AG09309 (cell line): Measurements from ENCODE around the gene ZNF716.

Experiments
- DNase-seq: peaks from one replicate; pipeline ENCODE4 v3.0.0-alpha.2; 2010; ENCODE audit warnings: low read depth
- H3K4me3 ChIP-seq: 2 replicates; pipeline ENCODE4 v1.5.1; 2011; ENCODE audit warnings: mild to moderate bottlenecking, low read depth, low read length, moderate library complexity; ENCODE audit not compliant: control insufficient read depth
- TF ChIP-seq, protein P1 (sequence below): IDR thresholded peaks from 2 replicates; pipeline ENCODE4 v1.5.1; 2011; ENCODE audit warnings: mild to moderate bottlenecking, low read depth, low read length, inconsistent platforms; ENCODE audit not compliant: insufficient read depth, control insufficient read depth; ENCODE audit errors: missing control alignments

Gene ZNF716

DNA sequence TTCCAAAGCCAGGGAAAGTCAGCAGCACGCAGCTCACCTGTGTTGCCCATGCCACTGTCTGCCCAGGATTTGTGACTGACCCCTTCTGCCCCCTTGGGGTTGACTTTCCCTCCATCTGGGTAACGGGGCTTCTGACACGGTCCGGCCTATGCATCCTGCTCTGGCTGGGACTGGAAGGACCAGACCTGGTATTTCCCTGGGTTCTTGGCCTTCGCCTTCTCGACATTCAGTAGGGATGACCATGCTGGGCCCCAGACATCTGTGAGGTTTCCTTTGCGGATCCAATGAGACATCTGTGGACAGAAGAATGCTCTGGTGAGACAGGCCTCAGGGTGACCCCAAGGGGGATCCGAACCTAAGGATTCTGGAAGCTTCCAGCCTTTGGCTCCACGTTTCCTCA lies 34.2 kb upstream of the ZNF716 start:
- TF ChIP-seq, protein P1, sequence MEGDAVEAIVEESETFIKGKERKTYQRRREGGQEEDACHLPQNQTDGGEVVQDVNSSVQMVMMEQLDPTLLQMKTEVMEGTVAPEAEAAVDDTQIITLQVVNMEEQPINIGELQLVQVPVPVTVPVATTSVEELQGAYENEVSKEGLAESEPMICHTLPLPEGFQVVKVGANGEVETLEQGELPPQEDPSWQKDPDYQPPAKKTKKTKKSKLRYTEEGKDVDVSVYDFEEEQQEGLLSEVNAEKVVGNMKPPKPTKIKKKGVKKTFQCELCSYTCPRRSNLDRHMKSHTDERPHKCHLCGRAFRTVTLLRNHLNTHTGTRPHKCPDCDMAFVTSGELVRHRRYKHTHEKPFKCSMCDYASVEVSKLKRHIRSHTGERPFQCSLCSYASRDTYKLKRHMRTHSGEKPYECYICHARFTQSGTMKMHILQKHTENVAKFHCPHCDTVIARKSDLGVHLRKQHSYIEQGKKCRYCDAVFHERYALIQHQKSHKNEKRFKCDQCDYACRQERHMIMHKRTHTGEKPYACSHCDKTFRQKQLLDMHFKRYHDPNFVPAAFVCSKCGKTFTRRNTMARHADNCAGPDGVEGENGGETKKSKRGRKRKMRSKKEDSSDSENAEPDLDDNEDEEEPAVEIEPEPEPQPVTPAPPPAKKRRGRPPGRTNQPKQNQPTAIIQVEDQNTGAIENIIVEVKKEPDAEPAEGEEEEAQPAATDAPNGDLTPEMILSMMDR: no peak
- H3K4me3 ChIP-seq: no peak overlapping the region
- DNase-seq: no peak

DNA sequence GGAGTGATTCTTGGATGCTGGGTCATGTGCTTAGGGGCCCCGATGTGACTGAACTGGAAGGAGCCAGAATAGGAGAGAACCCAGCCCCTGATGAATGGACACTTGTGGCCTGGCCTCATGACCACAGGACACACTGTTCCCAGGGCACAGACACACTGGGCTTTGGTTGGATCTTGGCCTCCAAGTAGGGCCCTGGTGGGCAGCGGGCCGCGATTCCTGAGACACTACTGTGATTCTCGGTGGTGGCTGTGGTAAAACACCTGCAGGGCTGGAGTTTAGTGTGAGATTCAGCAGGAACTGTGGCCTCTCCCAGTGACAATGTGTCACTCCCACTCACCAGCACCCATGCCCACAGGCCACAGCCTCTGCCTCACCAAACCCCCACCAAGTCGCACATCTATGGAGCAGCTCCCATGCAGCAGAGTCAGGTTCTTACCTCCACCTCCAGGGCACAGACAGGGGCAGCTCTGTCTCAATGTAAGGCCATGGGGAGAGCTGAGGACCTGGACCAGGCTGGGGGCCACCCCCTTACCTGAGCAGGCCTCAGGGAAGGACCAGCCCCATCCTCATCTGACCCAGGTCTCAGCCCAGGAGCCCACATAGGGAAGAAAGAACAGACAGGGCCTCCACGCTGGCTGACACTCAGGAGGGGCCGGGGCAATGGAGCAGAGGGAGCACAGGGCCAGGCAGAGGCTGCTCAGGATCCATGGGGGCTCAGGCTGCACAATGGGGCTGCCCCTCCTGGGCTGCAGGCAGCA lies 33.2 kb upstream of the ZNF716 start:
- H3K4me3 ChIP-seq: no peak overlapping the region
- TF ChIP-seq, protein P1: no peak
- no peak for DNase-seq

DNA sequence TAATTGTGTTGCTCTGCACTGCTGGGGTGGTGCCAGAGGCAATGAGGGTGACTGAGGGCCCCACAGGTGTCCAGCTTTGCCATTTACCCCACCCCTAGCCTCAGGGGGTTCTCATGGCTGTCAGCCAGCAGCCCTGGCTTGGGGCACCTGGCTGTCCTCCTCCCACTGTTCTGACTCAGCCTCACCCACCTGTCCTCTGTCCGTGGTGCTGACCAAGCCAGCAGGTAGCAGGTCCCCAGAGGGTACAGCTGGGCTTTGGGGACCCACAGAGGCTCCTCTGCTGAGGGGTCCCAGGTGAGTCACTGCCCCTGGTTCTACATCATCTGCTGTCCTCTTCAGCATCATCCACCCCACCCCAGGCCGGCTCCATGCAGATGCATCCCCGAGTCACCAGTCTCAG lies 32.2 kb upstream of the ZNF716 start:
- TF ChIP-seq, protein P1: no peak
- no peak overlapping the region for H3K4me3 ChIP-seq
- DNase-seq: no peak

DNA sequence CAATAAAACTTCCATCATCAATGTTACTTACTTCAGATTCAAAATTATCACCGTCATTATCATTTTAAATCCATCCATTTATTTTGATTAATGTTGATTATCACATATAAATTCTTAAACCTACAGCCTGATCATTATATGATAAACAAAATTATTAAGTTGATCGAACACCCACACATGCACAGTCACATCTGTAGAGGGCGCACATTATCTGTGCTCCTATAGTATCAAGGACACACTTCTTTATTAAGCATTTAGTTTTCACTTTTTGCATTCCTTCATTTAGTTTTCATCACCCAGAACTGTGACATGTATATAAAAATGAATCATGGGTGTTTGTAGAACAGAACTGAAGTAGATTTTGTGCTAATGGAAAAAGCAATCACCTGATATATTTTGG lies 26.2 kb upstream of the ZNF716 start:
- TF ChIP-seq, protein P1: no peak
- no peak overlapping the region for H3K4me3 ChIP-seq
- DNase-seq: no peak

DNA sequence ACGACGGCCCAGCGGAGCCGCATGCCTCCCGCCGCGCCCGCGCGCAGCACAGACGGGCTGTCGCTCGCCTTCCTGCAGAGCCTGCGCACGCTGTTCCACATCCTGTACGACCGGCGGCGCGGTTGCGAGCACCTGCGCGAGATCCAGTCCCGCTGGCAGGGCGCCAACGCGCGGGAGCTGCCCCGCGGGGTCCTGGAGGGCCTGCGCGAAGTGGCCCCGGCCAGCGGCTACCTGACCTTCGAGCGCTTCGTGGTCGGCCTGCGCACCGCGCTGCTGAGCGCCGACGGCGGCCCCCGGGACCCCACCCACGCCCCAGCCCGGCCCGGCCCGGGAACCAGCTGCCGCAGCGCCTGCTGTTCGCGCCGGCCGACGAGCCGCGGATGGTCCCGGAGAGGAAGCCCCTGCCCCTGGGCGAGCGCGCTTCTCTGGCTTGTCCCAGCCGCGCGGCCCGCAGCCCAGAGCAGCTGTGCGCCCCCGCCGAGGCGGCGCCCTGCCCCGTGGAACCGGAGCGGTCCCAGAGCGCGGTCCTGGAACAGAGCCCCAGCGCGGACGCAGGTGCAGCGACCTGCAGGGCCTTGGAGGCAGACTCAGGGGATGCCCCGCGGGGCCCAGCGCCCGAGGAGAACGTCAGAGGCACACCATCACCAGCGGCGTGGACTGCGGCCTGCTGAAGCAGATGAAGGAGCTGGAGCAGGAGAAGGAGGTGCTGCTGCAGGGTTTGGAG lies 25.3 kb upstream of the ZNF716 start:
- TF ChIP-seq, protein P1: no peak
- no peak overlapping the region for H3K4me3 ChIP-seq
- DNase-seq: no peak

DNA sequence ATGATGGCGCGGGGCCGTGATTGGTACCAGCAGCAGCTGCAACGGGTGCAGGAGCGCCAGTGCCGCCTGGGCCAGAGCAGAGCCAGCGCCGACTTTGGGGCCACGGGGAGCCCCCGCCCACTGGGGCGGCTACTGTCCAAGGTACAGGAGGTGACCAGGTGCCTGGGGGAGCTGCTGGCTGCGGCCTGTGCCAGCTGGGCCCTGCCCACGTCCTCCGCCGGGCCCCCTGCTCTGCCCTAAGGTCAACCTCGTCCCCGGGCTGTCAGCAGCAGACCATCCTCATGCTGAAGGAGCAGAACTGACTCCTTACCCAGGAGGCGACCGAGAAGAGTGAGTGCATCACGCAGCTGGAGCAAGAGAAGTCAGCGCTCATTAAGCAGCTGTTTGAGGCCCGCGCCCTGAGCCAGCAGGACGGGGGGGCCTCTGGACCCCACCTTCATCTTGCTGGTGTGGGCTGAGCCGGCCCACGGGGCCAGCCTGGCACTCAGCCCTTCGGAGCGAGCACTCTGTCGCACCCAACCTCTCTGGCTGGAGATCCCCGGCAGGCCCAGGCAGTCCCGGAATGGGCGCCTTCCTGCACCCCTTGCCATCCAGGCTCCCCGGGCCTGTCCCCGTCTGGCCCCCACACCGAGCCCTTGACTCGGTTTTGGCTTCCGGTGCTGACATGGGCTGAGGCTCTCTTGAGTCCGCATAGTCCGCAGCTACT lies 24.6 kb upstream of the ZNF716 start:
- no peak for DNase-seq
- no peak overlapping the region for H3K4me3 ChIP-seq
- TF ChIP-seq, protein P1: no peak
